H1 (cell line): ENCODE measurements around the gene PLXNB3. TPM values are rescaled to one million over a fixed set of nuclear protein-coding genes. Genes with fewer than 3 reads are reported as not detected.

Source experiments
- ATF2 ChIP-seq: IDR thresholded peaks from 2 replicates; pipeline ENCODE4 v1.6.1; 2012; ENCODE audit warnings: low read length, inconsistent platforms
- ATF3 ChIP-seq: IDR thresholded peaks from 2 replicates; pipeline ENCODE4 v1.6.1; 2011; ENCODE audit warnings: low read depth, mild to moderate bottlenecking, low read length; ENCODE audit not compliant: insufficient read depth
- CREB1 ChIP-seq: IDR thresholded peaks from 2 replicates; pipeline ENCODE4 v1.6.1; 2012; ENCODE audit warnings: inconsistent platforms
- HDAC2 ChIP-seq, 2 experiments: fragments of 300-600 bp in 1 of 2; sonication (generic) in 1 of 2; IDR thresholded peaks; 2 replicates each; pipeline ENCODE4 v1.6.1; 2011 to 2012; ENCODE audit warnings: low read depth in 2 of 2, low read length in 2 of 2, mild to moderate bottlenecking in 2 of 2, moderate library complexity in 2 of 2, borderline replicate concordance in 1 of 2, inconsistent platforms in 1 of 2
- JUND ChIP-seq: IDR thresholded peaks from 2 replicates; pipeline ENCODE4 v1.6.1; 2011; ENCODE audit warnings: mild to moderate bottlenecking, improper control_type of control experiment, low read length
- NRF1 ChIP-seq: IDR thresholded peaks from 2 replicates; pipeline ENCODE4 v1.6.1; 2011; ENCODE audit warnings: mild to moderate bottlenecking, low read depth, low read length, improper control_type of control experiment
- POLR2AphosphoS5 ChIP-seq: IDR thresholded peaks from 2 replicates; pipeline ENCODE4 v1.6.1; 2011; ENCODE audit warnings: low read depth, low read length
- TAF7 ChIP-seq: optimal IDR thresholded peaks from 2 replicates; pipeline ENCODE3; 2011; ENCODE audit warnings: low read depth, mild to moderate bottlenecking, inconsistent platforms, low read length, moderate library complexity, borderline replicate concordance
- polyA plus RNA-seq, 7 experiments: library from polyadenylated mRNA; depleted of rRNA in 3 of 7; stranded (reverse) in 5 of 7; unstranded in 2 of 7; fragments of >200 nt in 5 of 7; fragments of 200-250 nt in 2 of 7; gene quantifications; 1 replicate in 5 of 7; 2 replicates in 1 of 7; 4 replicates in 1 of 7; pipeline versions ENCODE4 v1.2.1 to v1.2.3, GENCODE V29; 2011 to 2013; ENCODE audit warnings: missing spikeins in 2 of 7, mixed read lengths in 2 of 7
- total RNA-seq: library from RNA; stranded (reverse); fragmentation: NEBNext Ultra II Directional; extraction: Animal tissue kit (Norgen Biotek cat#: 25700); gene quantifications from 2 replicates; pipeline ENCODE4 v1.2.1, GENCODE V29; 2021
- TF ChIP-seq, protein P1 (sequence below): fragments of 300-600 bp; sonication (generic); IDR thresholded peaks from 2 replicates; pipeline ENCODE4 v1.7.1; 2012; ENCODE audit warnings: low read length, moderate library complexity, mild to moderate bottlenecking, inconsistent platforms; ENCODE audit not compliant: insufficient replicate concordance

PLXNB3 gene
- total and polyA plus RNA-seq, 2 of the 8 experiments (the other 6 are each of a cell fraction or from before 2014, with no cell fraction given) = 1.2 to 2.7 TPM

DNA sequence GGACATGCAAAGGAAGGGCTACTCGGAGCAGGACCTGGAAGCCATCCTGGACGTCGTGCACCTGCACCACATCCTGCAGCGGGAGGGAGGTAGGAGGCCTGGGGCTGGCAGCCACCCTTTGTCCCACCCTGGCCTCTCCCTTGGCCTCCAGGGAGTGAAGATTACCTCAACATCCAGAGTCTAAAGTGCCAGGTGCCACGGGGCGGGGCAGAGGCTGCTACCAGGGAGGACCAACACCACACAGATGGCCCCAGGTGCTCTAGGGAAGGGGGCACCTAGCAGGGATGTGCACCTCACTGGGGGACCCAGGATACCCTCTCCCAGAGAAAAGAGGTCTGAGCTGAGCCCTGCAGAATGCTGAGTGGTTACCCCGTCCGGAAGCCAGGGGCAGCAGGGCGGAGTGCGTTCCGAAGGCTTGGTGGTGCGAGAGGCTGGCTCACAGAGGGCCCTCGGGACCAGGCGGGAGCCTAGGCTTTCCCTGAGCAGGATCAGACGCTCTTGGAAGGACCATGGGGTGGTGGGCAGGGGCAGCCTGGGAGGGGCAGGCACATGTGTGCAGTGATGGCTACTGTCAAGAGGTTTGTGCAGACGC lies 23.3 kb upstream of the PLXNB3 start (continued):
- TF ChIP-seq, protein P1, sequence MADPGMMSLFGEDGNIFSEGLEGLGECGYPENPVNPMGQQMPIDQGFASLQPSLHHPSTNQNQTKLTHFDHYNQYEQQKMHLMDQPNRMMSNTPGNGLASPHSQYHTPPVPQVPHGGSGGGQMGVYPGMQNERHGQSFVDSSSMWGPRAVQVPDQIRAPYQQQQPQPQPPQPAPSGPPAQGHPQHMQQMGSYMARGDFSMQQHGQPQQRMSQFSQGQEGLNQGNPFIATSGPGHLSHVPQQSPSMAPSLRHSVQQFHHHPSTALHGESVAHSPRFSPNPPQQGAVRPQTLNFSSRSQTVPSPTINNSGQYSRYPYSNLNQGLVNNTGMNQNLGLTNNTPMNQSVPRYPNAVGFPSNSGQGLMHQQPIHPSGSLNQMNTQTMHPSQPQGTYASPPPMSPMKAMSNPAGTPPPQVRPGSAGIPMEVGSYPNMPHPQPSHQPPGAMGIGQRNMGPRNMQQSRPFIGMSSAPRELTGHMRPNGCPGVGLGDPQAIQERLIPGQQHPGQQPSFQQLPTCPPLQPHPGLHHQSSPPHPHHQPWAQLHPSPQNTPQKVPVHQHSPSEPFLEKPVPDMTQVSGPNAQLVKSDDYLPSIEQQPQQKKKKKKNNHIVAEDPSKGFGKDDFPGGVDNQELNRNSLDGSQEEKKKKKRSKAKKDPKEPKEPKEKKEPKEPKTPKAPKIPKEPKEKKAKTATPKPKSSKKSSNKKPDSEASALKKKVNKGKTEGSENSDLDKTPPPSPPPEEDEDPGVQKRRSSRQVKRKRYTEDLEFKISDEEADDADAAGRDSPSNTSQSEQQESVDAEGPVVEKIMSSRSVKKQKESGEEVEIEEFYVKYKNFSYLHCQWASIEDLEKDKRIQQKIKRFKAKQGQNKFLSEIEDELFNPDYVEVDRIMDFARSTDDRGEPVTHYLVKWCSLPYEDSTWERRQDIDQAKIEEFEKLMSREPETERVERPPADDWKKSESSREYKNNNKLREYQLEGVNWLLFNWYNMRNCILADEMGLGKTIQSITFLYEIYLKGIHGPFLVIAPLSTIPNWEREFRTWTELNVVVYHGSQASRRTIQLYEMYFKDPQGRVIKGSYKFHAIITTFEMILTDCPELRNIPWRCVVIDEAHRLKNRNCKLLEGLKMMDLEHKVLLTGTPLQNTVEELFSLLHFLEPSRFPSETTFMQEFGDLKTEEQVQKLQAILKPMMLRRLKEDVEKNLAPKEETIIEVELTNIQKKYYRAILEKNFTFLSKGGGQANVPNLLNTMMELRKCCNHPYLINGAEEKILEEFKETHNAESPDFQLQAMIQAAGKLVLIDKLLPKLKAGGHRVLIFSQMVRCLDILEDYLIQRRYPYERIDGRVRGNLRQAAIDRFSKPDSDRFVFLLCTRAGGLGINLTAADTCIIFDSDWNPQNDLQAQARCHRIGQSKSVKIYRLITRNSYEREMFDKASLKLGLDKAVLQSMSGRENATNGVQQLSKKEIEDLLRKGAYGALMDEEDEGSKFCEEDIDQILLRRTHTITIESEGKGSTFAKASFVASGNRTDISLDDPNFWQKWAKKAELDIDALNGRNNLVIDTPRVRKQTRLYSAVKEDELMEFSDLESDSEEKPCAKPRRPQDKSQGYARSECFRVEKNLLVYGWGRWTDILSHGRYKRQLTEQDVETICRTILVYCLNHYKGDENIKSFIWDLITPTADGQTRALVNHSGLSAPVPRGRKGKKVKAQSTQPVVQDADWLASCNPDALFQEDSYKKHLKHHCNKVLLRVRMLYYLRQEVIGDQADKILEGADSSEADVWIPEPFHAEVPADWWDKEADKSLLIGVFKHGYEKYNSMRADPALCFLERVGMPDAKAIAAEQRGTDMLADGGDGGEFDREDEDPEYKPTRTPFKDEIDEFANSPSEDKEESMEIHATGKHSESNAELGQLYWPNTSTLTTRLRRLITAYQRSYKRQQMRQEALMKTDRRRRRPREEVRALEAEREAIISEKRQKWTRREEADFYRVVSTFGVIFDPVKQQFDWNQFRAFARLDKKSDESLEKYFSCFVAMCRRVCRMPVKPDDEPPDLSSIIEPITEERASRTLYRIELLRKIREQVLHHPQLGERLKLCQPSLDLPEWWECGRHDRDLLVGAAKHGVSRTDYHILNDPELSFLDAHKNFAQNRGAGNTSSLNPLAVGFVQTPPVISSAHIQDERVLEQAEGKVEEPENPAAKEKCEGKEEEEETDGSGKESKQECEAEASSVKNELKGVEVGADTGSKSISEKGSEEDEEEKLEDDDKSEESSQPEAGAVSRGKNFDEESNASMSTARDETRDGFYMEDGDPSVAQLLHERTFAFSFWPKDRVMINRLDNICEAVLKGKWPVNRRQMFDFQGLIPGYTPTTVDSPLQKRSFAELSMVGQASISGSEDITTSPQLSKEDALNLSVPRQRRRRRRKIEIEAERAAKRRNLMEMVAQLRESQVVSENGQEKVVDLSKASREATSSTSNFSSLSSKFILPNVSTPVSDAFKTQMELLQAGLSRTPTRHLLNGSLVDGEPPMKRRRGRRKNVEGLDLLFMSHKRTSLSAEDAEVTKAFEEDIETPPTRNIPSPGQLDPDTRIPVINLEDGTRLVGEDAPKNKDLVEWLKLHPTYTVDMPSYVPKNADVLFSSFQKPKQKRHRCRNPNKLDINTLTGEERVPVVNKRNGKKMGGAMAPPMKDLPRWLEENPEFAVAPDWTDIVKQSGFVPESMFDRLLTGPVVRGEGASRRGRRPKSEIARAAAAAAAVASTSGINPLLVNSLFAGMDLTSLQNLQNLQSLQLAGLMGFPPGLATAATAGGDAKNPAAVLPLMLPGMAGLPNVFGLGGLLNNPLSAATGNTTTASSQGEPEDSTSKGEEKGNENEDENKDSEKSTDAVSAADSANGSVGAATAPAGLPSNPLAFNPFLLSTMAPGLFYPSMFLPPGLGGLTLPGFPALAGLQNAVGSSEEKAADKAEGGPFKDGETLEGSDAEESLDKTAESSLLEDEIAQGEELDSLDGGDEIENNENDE = no peak
- TF ChIP-seq ATF3 (no peak), NRF1 (no peak), POLR2AphosphoS5 (no peak), HDAC2 (IDR thresholded peaks at IDR 0.05; ENCODE audit: borderline replicate concordance in 1 of 2, low read depth in 2 of 2, low read length in 2 of 2) (no peak), ATF2 (no peak), TAF7 (no peak), CREB1 (no peak), JUND (no peak)
